ENCODE data around the gene PRKCB. TPM values are rescaled to one million over a fixed set of nuclear protein-coding genes. Genes with fewer than 3 reads are reported as not detected.

Gene PRKCB
- total and polyA plus RNA-seq, 2 experiments from 2014 or later = 0.70 to 0.92 TPM

DNA sequence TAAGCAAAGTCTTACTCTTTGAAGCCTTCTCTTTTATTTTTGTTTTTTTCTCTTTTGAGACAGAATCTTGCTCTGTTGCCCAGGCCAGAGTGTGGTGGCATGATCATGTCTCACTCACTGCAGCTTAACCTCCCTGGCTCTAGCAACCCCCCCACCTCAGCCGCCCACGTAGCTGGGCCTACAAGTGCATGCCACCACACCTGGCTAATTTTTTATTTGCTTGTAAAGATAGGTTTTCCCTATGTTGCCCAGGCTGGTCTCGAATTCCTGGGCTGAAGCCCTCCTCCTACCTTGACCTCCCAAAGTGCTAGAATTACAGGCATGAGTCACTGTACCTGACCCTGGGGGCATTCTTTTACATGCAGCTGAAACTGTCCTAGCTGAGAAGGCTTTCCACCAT is 154.7 kb downstream of the PRKCB start:
- TF ChIP-seq EZH2 (IDR thresholded peaks at IDR 0.05; ENCODE audit: borderline replicate concordance) = no peak
- no peak for TF ChIP-seq EZH2phosphoT487 (IDR thresholded peaks at IDR 0.05; ENCODE audit: low read depth, severe bottlenecking, unreplicated experiment)
- Histone ChIP-seq H3K36me3 (replicated peaks; ENCODE audit: insufficient read depth, low read depth) (no peaks in the 10 kb centered on the region), H3K27me3 (no peaks in the 10 kb centered on the region), H3K79me2 (no peaks in the 10 kb centered on the region), H3K9me2 (replicated peaks; ENCODE audit: insufficient read depth) (no peaks in the 10 kb centered on the region), H3K9me3 (ENCODE audit: low read depth) (no peaks in the 10 kb centered on the region), H3K27ac (no peak overlapping the region), H3K4me3 (no peak overlapping the region), H4K20me1 (ENCODE audit: insufficient read depth, poor library complexity, severe bottlenecking) (no peaks in the 10 kb centered on the region), H3K4me1 (ENCODE audit: insufficient read depth) (no peaks in the 10 kb centered on the region), H2AFZ (no peak overlapping the region), H3K4me2 (no peak overlapping the region)
- no peak for DNase-seq (ENCODE audit: low spot score)
- WGBS (ENCODE audit: low lambda C conversion rate, missing lambda C conversion rate) = 72% methylated on average over 3 of the region's 3 CpGs

DNA sequence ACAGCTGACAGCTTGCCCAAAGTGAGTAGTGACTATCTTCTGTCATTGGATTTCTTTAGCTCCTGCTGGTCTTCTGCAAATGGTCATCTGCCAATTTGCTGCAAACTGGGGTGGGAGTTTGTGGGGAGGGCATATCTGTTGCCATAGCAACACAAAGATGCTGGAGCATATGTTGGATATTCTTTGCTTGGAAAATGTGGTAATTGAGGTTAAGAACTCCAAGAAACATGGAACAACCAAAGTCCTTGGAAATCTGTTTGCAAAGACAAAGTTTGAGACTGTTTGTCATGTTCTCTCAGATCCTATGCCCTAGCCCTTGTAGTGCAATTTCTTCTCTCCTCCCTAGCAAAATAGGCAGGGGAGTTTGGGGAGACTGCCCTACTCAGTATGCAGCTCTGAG is 155.3 kb downstream of the PRKCB start:
- no peak for TF ChIP-seq EZH2phosphoT487 (IDR thresholded peaks at IDR 0.05; ENCODE audit: low read depth, severe bottlenecking, unreplicated experiment)
- TF ChIP-seq EZH2 (IDR thresholded peaks at IDR 0.05; ENCODE audit: borderline replicate concordance) = no peak
- TF ChIP-seq, protein P1, sequence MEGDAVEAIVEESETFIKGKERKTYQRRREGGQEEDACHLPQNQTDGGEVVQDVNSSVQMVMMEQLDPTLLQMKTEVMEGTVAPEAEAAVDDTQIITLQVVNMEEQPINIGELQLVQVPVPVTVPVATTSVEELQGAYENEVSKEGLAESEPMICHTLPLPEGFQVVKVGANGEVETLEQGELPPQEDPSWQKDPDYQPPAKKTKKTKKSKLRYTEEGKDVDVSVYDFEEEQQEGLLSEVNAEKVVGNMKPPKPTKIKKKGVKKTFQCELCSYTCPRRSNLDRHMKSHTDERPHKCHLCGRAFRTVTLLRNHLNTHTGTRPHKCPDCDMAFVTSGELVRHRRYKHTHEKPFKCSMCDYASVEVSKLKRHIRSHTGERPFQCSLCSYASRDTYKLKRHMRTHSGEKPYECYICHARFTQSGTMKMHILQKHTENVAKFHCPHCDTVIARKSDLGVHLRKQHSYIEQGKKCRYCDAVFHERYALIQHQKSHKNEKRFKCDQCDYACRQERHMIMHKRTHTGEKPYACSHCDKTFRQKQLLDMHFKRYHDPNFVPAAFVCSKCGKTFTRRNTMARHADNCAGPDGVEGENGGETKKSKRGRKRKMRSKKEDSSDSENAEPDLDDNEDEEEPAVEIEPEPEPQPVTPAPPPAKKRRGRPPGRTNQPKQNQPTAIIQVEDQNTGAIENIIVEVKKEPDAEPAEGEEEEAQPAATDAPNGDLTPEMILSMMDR (IDR thresholded peaks at IDR 0.05; ENCODE audit: poor library complexity) = no peak
- Histone ChIP-seq H2AFZ (no peak overlapping the region), H4K20me1 (ENCODE audit: insufficient read depth, poor library complexity, severe bottlenecking) (no peaks in the 10 kb centered on the region), H3K9me3 (ENCODE audit: low read depth) (no peaks in the 10 kb centered on the region), H3K27ac (no peak overlapping the region), H3K79me2 (no peaks in the 10 kb centered on the region), H3K4me3 (no peak overlapping the region), H3K4me2 (no peak overlapping the region), H3K9me2 (replicated peaks; ENCODE audit: insufficient read depth) (no peaks in the 10 kb centered on the region), H3K4me1 (ENCODE audit: insufficient read depth) (no peaks in the 10 kb centered on the region), H3K27me3 (no peaks in the 10 kb centered on the region), H3K36me3 (replicated peaks; ENCODE audit: insufficient read depth, low read depth) (no peaks in the 10 kb centered on the region)
- DNase-seq (ENCODE audit: low spot score) = no peak

GRCh38 chr16:23994615-23995014 is 158.8 kb downstream of the PRKCB start:
- no peak overlapping the region for H3K27ac ChIP-seq
- no peaks in the 10 kb centered on the region for H3K36me3 ChIP-seq (replicated peaks; ENCODE audit: insufficient read depth, low read depth)
- DNase-seq (ENCODE audit: low spot score) = no peak
- H4K20me1 ChIP-seq (ENCODE audit: insufficient read depth, poor library complexity, severe bottlenecking) = no peaks in the 10 kb centered on the region
- TF ChIP-seq EZH2phosphoT487 (IDR thresholded peaks at IDR 0.05; ENCODE audit: low read depth, severe bottlenecking, unreplicated experiment) (no peak), EZH2 (IDR thresholded peaks at IDR 0.05; ENCODE audit: borderline replicate concordance) (no peak)
- TF ChIP-seq, protein P1 (IDR thresholded peaks at IDR 0.05; ENCODE audit: poor library complexity) = no peak
- WGBS (ENCODE audit: low lambda C conversion rate, missing lambda C conversion rate) = 76% methylated on average over 1 of the region's 1 CpG
- H3K4me3 ChIP-seq = no peak overlapping the region
- H3K9me3 ChIP-seq (ENCODE audit: low read depth) = no peaks in the 10 kb centered on the region
- no peak overlapping the region for H2AFZ ChIP-seq
- no peaks in the 10 kb centered on the region for H3K4me1 ChIP-seq (ENCODE audit: insufficient read depth)
- H3K79me2 ChIP-seq = no peaks in the 10 kb centered on the region
- no peaks in the 10 kb centered on the region for H3K9me2 ChIP-seq (replicated peaks; ENCODE audit: insufficient read depth)
- H3K27me3 ChIP-seq = no peaks in the 10 kb centered on the region
- H3K4me2 ChIP-seq = no peak overlapping the region

DNA sequence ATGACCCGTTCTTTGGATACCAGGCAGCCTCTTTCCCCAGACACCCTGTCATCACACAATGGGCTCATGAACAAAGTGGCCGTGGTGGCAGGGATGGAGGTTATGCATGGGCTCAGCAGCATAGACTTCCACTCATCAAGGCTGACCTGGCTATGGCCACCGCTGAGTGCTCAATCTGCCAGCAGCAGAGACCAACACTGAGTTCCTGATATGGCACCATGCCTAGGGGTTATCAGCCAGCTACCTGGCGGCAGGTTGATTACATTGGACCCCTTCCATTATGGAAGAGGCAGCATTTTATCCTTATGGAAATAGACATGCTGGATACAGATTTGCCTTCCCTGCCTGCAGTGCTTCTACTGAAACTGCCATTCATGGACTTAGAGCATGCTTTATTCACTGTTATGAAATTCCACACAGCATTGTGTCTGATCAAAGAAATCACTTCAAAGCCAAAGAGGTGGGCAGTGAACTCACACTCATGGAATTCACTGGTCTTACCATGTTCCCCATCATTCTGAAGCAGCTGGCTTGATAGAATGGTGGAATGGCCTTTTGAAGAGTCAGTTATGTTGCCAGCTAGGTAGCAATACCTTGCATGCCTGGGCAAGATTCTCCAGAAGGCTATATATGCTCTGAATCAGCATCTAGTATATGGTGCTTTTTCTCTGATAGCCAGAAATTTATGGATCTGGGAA is 160.6 kb downstream of the PRKCB start:
- H3K4me1 ChIP-seq (ENCODE audit: insufficient read depth) = no peaks in the 10 kb centered on the region
- H2AFZ ChIP-seq = no peak overlapping the region
- H3K27me3 ChIP-seq = no peaks in the 10 kb centered on the region
- no peaks in the 10 kb centered on the region for H3K9me3 ChIP-seq (ENCODE audit: low read depth)
- H3K27ac ChIP-seq = no peak overlapping the region
- no peaks in the 10 kb centered on the region for H4K20me1 ChIP-seq (ENCODE audit: insufficient read depth, poor library complexity, severe bottlenecking)
- no peak overlapping the region for H3K4me2 ChIP-seq
- 91% methylated on average over 4 of the region's 4 CpGs for WGBS (ENCODE audit: low lambda C conversion rate, missing lambda C conversion rate)
- TF ChIP-seq EZH2 (IDR thresholded peaks at IDR 0.05; ENCODE audit: borderline replicate concordance) = no peak
- TF ChIP-seq EZH2phosphoT487 (IDR thresholded peaks at IDR 0.05; ENCODE audit: low read depth, severe bottlenecking, unreplicated experiment) = no peak
- TF ChIP-seq, protein P1 (IDR thresholded peaks at IDR 0.05; ENCODE audit: poor library complexity) = no peak
- H3K9me2 ChIP-seq (replicated peaks; ENCODE audit: insufficient read depth) = no peaks in the 10 kb centered on the region
- H3K4me3 ChIP-seq = no peak overlapping the region
- H3K79me2 ChIP-seq = no peaks in the 10 kb centered on the region
- no peaks in the 10 kb centered on the region for H3K36me3 ChIP-seq (replicated peaks; ENCODE audit: insufficient read depth, low read depth)
- DNase-seq (ENCODE audit: low spot score) = no peak
